Right lobe of liver (tissue), 4 donors: ENCODE data around the gene MCEE.

Source experiments
- POLR2A ChIP-seq: fragments of 450-650 bp; IDR thresholded peaks from one replicate; pipeline ENCODE4 v1.6.1; 2017; ENCODE audit warnings: antibody characterized with exemption, mild to moderate bottlenecking
- TF ChIP-seq, protein P1 (sequence below), 4 donors: fragments of 200-600 bp in 3 of 4; fragments of 450-650 bp in 1 of 4; IDR thresholded peaks; one replicate each; pipeline versions ENCODE4 v1.5.1 to v1.8.0; 2016 to 2022; ENCODE audit warnings: antibody characterized with exemption in 4 of 4, mild to moderate bottlenecking in 2 of 4
- donor health status: DM: no; HTN: no; CAD: no.
- donor health status: DM: no; HTN: no; CAD: no.
- donor health status: DM: no; HTN: yes; CAD: no.

DNA sequence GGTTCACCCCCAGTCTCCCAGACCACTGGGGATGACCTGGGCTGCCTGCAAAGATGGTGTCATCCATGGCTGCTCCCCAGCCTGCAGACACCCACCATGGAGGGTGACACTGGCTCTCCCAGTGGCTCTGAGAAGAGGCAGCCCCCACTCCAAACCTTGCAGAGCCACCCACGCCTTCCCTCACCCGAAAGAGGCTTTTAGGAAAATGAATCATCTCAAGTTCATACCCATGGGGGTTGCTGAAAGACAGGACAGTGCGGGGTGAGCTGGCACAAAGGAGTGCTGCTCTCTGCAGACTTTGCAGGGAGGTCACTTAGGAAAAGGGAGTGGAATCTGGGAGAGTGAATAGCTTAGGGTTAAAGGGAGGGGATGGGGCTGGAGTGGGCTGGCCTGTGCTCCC lies 36.8 kb upstream of the MCEE start:
- TF ChIP-seq, protein P1, sequence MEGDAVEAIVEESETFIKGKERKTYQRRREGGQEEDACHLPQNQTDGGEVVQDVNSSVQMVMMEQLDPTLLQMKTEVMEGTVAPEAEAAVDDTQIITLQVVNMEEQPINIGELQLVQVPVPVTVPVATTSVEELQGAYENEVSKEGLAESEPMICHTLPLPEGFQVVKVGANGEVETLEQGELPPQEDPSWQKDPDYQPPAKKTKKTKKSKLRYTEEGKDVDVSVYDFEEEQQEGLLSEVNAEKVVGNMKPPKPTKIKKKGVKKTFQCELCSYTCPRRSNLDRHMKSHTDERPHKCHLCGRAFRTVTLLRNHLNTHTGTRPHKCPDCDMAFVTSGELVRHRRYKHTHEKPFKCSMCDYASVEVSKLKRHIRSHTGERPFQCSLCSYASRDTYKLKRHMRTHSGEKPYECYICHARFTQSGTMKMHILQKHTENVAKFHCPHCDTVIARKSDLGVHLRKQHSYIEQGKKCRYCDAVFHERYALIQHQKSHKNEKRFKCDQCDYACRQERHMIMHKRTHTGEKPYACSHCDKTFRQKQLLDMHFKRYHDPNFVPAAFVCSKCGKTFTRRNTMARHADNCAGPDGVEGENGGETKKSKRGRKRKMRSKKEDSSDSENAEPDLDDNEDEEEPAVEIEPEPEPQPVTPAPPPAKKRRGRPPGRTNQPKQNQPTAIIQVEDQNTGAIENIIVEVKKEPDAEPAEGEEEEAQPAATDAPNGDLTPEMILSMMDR (IDR thresholded peaks at IDR 0.05) = no peak
- no peak for TF ChIP-seq POLR2A
